ENCODE measurements around the gene MICAL1.

MICAL1 gene

DNA sequence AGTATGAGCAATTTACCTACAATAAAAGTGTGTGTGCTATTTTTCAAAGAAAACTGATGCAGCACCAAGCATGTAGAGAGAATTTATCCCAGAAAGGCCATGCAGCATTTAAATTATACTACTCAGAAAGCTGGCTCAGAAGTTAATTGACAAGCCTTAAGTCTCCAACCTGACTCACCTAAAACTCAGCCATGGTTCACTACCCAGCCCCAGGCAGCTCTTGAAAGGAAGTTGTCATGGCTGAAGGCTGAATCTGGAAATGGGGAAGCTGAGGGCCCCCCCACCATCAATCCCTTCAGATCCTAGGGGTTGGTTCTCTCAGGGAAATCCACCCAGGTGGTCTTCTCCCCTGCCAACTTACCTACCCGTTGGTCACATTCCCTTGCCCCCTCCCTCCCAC is 34.8 kb downstream of the MICAL1 start:
- no peak for DNase-seq

- DNase-seq, result no peak
These were observed 37.9 kb downstream of the MICAL1 start for GRCh38 chr6:109417646-109418045.

GRCh38 chr6:109411034-109411433 is 44.5 kb downstream of the MICAL1 start:
- no peak for DNase-seq

GRCh38 chr6:109406196-109406595 is 49.4 kb downstream of the MICAL1 start:
- no peak for DNase-seq

DNA sequence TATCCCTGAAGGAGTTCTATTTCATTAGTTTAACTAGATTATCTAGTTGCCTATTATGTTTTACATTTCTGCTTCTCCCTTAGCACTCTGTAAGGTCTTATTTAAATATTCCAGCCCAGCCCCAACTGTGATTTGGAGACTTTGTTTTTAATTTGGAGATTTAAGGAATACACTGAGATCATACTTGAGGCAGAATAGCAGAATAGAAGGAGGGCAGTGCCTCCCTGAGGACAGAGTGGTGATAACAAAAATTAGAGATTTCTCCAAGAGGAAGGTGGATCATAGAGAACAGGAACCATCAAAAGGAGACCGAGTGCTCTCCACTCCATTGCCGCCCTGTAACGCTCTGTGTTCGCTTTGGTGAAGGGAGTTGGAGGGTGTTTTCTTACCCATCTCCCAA is 58.6 kb downstream of the MICAL1 start:
- DNase-seq, result no peak

DNA sequence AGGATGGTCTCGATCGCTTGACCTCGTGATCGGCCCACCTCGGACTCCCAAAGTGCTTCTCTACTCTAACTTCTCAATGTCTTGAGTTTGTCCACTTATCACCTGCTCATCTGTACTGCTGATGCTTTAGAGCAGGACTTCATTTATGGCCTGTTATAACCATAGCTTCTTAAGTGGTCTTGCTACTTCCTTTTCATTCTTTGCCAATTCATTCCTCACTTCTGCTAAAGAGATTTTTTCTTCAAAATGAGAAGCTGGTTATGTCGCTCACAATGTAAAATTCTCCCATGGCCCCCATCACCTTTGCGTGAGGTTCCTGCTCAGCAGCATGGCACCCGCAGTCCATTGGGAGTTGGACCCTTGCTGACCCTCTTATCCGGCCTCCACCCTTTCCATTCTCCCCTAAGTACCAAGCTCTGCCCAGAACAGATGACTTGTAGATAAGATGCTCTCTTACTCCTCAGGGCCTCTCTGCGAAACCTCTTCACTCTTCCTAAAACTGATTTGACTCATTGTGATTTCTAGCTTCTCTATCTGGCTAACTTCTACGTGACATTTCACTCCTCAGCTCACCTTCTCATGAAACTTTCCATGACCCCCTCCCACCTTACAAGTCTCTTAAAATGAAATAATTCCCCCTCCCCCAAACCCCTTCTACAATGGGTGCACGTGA is 59.4 kb downstream of the MICAL1 start:
- no peak for DNase-seq
